ENCODE results near the gene SOD3. TPM values are rescaled to one million over a fixed set of nuclear protein-coding genes. Genes with fewer than 3 reads are reported as not detected.

Gene SOD3, protein sequence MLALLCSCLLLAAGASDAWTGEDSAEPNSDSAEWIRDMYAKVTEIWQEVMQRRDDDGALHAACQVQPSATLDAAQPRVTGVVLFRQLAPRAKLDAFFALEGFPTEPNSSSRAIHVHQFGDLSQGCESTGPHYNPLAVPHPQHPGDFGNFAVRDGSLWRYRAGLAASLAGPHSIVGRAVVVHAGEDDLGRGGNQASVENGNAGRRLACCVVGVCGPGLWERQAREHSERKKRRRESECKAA
- total RNA-seq: 0.28 TPM in 1 of 2 replicates, not detected in the other

DNA sequence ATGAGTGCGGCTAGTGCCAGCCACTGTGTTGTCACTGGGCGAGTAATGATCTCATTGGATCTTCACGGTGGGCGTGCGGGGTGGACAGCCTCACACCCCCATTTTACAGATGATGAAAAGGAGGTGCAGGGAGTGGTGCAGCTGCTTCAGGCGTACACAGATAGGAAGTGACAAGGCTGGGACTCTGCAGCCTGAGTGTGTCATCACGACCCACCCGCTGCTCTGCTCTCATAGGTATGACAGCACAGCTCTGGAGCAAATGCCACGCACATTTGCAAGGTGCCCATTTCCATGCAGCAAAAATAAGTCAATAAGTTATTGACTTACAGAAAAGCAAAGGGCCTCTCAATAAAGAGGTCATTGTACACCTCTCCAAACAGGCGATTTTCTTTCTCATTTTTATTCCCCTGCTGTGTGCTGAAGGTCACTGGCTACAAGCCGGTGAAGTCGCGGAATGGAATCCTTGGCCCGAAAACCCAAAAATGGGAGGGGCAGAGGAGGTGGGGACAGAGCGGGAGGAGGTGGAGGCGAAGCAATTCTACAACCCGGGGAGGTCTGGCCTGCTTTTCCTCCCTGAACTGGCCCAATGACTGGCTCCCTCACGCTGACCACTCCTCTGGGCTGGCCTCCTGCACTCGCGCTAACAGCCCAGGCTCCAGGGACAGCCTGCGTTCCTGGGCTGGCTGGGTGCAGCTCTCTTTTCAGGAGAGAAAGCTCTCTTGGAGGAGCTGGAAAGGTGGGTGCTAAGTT lies at the start of gene SOD3:
SOD3 (plus strand) TSS at position 658 of the 750 bp plus-strand sequence. CDS start 3,949 bp downstream, outside the sequence.
- peak; percentile 10 for DNase-seq

DNA sequence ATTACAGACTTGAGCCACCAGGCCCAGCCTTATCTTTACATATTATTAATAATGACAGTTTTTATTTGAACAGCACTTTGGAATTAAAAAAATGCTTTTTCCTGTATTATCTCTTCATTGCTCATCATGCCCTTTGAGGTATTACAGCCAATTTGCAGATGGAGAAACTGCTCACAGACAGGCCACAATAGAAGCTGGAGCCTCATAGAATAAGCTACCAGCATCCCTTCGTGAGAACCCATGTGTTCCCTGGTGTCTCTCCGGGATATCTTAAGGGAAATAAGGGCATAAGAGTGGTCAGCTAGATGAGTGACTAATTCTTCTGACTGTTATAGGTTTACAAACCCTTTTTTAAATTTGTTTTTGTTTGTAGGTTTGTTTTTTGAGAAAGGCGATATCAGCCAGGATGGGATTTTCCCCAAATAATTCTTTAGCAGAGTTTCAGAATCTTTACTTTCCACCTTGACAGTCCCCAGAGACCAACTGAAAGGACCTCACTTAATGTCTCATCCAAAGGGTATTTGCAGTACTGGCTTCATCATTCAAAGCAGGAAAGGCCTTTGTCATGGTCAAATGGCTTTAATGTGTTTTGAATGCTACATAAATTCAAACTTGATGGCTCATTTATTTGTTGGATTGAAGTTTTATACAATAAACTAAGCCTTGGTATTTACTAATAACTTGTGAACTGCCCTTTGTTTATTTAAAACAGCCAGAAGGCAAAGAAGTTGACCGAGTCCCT lies 48.0 kb upstream of the SOD3 start:
- no peak for DNase-seq

DNA sequence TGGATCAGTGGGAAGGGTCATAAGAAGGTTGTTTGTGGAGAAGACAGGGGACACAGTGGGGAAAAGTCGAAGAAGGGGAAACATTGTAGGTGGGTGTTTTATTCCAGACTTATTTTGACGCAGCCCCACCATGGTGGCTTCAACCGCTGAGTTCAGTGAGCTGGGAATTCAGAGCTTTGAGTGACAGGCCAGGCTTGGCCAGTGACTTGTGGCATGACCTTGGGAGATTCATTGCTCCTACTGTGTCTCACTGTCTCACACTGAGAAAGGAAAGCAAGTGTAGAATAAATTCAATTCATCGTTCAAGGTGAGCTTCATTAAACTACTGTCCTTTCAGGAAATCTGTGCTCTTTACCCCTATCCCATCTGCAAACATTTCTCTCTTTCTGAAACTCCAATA lies 47.4 kb upstream of the SOD3 start:
- DNase-seq: no peak

DNA sequence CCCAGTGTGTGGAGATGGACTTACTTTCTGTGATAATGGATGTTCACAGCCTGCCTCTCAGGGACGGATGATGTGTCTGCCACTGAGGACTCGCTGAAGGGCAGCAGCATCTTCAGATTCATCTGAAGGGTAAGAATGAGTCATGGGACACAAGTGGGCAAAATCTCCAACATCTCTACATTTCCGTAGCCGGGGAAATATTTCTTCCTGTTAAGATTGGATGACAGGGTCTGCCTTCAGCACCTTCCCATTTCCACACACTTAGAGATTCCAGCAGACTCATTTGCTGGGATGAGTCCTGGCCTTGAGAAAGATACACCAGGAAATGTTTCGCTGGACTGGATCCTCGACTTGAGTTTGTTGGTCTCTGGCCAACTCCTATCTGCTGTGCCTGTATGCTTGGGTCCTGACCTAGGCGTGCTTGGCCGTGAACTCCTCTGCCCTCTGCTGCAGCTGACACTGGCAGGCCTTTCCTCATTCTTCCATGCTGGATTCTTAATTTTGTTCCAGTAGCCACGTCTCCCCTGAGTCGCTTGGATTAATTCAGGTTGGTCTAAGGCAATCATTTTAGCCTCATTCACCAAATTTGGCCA lies 46.5 kb upstream of the SOD3 start:
- no peak for DNase-seq

DNA sequence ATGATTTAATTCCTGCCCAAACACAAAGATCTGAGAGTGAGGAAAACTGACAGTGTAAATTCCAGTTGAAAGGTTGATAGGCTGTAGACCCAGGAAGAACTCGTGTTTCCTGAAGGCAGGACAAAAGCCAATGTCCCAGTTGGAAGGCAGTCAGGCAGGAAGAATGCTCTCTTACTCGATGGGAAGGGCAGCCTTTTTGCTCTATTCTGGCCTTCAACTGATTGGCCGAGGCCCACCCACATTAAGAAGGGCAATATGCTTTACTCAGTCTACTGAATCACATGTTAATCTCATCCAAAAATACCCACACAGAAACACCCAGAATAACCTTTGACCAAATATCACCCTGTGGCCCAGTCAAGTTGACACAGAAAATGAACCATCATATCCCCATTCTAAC lies 45.3 kb upstream of the SOD3 start:
- no peak for DNase-seq

DNA sequence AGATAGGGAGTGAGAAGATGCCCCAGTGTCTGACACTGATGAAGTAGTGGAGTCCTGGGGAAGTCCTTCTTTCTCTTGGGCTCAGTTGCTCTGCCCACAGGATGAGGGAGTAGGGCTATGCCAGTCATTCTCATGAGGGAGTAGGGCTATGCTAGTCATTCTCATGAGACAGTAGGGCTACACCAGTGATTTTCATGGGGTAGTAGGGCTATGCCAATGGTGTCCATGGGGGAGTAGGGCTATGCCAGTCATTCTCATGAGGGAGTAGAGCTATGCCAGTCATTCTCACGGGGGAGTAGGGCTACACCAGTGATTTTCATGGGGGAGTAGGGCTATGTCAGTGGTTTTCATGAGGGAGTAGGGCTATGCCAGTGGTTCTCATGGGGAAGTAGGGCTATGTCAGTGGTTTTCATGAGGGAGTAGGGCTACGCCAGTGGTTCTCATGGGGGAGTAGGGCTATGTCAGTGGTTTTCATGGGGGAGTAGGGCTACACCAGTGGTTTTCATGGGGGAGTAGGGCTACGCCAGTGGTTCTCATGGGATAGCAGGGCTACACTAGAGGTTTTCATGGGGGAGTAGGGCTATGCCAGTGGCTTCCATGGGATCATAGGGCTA lies 43.3 kb upstream of the SOD3 start:
- no peak for DNase-seq

DNA sequence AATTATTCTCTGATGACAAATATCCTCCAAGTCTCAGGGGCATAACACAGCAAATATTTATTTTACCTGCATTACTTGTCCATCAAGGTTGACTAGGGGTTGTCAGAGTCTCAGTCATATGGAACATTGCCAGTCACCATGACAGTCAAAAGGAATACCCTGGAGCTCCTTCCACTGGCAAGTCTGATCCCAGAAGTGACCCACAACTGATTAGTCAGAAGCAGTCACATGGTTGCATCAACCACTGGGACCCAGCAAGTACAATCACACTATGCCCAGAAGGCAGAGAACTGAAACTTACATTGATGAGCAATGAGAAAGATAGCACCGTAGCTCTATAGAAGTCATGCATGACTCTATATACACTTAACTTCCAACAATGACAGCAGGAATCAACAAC lies 41.9 kb upstream of the SOD3 start:
- DNase-seq: no peak

DNA sequence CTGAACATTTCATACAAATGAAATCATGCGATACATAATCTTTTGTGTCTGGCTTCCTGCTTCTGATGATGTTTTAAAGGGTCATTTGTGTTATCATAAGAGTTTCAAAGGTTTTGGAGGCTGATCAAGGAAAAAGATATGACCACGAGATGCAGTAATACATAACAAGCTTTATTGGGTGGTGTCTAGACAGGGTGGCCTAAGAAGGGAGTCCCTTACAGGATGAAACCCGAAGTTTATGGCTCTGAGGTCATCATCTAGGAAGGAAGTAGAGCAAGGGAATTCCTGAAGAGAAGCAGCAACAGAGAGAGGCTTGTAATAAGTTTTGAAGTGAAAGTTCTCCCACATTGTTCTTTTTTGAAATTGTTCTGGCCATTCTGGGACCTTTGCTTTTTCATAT lies 40.8 kb upstream of the SOD3 start:
- peak; percentile 36 for DNase-seq

DNA sequence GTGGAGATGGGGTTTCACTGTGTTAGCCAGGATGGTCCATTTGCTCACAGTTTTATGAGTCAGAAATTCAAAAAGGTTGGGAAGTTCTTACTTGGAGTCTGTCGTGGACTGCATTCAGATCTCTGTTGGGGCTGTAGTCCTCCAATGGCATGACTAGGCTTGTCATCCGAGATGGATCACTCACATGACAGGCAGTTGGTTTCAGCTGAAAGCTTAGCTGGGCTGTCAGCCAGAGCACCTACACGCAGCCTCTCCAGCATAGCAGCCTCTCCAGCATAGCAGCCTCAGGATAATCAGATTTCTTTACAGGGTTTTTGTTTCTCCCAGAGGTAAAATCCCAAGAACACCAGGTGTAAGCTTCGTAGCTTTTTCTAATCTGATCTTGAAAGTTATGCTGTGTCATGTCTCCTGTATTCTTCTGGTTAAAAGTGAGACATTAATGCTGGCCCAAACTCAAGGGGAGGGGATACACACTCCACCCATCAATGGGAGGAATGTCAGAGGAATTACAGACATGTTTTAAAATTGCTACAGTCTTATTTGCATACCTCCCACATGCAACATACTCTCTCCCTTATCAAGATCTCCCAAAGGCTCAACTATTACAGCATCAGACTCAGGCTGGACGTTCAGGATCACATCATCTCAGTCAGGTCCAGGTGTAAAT lies 31.6 kb upstream of the SOD3 start:
- DNase-seq: no peak

DNA sequence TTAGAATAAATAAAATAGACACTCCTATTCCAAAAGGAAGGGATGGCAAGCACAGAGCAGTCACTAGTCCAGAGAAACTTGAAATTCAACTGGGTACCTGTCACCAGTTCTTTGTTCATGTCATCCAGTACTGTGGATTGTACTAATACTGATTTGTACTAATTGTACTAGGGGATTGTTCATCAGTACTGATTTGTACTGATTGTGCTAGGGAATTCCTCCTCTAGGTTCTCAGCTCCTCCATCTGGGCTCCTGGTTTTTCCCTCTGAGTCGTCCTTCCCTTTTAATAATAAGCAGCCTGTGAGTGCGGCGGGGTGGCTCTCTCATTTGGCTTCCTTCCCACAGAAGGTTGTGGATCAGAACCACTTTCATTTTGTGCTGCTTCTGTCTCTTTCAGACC lies 31.0 kb upstream of the SOD3 start:
- DNase-seq: no peak

DNA sequence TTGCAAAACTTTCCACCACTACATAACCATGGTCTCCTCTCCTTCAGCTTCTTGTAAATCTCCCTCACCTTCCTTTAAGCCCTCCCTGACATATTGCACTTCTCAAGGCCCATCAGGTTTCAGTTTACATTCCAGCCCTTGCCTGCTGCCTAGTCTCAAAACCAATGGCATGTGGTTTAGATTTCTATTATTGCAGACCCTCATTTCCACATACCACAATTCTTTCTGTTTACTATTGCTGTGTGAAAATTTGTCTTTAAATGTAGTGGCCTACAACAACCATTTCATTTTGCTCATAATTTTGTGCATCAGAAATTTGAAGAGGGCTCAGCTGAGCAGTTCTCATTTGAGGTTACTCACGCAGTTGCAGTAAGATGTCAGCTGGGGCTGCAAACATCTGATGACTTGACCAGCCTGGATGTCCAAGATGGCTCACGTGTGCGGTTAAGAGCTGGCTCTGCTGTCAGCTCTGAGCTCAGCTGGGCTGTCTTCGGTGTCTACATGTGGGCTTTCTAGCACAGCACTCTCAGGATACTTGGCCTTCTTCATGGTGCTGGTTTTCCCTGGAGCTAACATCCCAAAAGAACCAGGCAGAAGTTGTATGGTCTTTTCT lies 29.9 kb upstream of the SOD3 start:
- DNase-seq: no peak

DNA sequence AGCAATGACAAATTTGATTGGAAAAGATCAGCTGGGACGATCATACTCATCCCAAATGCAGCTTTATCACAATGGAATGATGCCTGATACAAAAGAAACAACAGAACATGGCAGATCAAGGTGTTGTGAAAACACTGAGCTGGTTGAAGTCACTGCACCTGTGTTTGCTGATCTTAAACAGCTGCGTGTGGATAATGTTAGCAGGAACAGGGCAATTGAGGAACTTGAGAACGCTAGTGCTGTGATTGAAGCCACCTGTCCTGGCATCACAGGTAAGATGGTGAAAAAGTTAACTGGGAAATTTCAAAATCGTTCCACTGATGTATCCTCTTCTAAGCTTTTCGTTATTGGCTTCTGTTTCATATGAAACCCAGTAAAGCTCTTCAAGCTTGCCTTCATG lies 27.4 kb upstream of the SOD3 start:
- DNase-seq: no peak

DNA sequence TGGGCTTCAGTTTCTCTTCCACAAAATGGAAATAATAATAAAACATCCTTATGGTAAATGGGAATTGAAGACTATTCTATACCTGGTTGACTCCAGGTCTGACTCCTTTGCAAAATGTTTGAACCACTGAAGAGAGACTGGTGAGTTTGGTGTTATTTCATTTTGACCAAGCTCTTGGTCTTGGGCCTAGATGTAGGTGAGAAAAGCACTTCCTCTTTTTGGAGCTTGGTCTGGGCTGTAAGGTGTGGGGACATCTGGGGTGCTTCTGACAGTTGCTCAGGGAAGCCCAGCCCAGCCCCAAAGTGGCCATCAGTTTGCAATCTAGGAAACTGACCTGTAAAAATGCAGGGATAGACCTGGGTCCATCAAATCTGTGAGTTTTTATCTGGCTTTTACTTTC lies 26.8 kb upstream of the SOD3 start:
- no peak for DNase-seq

DNA sequence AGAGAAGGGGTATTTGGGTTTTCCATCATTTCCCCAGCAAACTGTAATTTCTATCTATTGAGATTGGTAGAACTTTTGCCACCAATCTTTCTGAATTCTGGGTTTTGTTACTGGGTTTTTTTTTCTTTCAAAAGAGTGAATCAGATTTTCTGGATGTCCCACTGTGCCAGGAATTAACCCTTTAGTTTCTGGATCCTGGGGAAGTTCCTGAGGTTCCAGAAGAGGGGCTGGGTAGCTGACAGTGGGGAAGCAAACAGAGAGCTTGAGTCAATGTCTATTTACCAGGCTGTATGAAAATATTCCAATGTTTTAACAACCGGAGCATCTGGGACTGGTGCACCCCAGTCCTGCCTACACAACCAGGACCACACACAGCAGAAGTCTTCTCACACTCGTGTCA lies 25.8 kb upstream of the SOD3 start:
- no peak for DNase-seq

DNA sequence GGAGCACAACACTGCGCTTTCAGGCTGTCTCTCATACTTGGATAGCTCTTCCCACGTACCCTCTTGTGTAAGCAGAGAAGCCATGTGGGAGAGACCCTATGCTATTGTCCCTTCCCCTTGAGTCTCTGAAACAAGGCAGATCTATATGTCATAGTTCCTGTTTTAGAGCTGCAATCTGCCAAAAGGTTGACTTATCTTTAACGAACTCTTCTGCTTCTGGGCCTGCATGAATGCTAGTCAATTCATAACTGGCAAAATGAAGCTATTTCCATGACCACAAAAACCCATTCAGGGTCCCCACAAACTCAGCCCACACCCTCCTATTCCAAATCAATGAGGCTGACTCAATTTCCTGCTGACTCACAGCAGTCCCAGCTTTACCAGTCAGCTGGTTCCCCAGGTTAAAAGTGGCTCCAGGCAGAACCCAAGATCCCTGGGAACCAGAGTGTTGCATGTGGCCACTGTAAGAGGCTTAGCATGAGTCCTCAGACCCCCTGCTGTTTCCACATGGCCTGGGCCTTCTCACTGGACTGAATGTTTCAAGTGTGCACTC lies 25.3 kb upstream of the SOD3 start:
- DNase-seq: peak; percentile 58

DNA sequence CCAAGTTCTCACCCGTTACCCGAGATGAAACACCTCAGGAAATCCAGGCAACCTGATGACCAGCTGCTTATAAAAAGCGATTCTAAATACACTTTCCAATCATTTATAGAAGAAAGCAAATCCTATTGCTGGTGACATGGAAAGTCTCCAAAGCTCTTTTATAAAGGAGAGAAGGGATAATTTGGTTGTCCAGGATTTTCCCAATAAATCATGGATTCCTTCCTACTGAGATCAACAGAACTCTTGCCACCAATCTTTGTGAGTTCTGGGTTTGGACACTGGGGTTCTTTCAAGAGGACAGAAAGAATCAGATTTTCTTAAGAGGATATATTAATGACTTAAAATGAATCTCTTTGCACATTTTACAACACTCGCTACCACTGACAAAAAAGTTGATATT lies 24.7 kb upstream of the SOD3 start:
- no peak for DNase-seq

DNA sequence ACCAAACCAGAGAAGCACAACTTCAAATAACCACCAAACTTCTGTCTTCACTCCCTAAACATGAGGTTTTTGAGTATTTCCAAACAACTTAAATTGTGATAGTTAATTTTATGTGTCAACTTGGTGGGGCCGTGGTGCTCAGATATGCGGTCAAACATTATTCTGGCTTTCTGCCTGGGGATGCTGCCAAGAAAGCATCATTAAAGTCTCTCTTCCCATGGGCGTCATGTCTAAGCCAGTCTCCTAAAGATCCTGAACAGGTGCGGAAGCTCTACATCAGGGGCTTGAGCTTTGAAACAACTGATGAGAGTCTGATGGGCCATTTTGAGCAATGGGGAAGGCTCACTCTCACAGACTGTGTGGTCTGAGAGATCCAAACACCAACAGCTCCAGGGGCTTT lies 24.1 kb upstream of the SOD3 start:
- no peak for DNase-seq

DNA sequence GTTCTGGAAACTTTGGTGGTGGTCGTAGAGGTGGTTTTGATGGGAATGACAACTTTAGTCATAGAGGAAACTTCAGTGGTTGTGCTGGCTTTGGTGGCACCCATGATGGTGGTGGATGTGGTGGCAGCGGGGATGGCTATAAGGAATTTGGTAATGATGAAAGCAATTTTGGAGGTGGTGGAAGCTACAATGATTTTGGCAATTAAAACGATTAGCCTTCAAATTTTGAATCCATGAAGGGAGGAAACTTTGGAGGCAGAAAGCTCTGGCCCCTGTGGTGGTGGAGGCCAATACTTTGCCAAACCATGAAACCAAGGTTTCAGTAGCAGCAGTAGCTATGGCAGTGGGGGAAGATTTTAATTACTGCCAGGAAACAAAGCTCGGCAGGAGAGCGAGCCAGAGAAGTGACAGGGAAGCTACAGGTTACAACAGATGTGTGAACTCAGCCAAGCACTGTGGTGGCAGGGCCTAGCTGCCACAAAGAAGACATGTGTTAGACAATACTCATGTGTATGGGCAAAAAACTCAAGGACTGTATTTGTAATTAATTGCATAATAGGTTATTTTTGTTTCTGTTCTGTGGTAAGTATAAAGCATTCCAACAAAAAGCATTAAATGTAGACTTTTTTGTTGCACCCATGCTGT lies 23.2 kb upstream of the SOD3 start:
- no peak for DNase-seq

DNA sequence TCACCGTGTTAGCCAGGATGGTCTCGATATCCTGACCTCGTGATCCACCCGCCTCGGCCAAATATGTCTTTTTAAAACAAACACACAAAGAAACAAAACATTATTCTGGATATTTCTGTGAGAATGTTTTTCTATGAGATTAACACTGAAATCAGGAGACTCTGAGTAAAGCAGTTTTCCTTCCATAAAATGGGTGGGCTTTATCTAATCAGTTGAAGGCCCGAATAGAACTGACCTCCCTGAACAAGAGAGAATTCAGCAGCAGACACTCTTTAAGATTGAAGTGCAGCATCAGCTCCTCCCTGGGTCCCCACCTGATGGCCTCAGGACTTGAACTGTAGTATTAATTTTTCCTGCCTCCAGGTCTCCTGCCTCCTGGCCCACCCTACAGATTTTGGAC lies 22.4 kb upstream of the SOD3 start:
- DNase-seq: no peak

DNA sequence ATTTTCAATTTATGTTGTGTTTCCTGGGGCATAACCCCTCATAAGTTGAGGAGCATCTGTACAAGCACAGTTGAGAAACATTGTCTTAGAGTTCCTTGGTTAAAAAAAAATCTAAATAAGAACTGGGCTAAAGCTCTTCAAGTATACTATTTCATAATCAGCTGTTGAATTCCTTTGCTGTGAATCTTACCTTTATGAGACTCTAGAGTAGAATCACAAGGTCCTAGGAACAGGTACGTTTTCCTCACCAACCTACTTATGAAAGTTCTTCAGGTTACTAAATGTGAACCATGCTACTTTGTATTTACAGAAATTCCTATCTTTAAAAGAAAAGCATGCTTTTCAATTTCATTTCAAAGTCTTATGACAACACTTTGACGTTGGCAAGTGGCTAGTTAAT lies 20.9 kb upstream of the SOD3 start:
- no peak for DNase-seq

DNA sequence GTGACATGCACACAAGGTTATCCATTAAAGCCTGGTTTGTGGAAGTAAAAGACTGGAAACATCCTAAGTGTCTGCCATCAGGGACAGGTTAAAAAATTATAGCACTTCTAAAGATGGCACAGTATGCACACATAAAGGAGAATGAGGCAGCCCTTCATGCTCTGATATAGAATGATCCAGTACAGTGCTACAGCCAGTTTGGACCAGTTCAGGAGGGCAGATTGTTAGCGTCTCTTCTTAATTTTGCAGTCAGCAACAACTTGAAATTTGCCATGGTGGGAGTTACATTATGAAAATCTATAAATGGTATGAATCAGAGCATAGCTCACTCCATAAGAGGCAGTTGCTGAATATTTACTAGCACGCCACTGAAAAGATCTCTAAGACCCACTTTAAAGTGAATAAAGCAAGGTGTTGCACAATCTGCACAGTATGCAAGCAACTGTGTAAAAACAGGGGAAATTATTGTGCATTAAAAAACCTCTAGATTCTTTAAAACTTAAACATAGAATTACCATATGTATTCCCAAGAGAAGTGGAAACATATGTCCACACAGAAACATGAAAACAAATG lies 20.3 kb upstream of the SOD3 start:
- DNase-seq: no peak
